Heart right ventricle (tissue), 16 donors: ENCODE measurements around the gene SV2A. TPM values are rescaled to one million over a fixed set of nuclear protein-coding genes. Genes with fewer than 3 reads are reported as not detected.

Source experiments
- ATAC-seq, 8 donors: fragments of 200-7000 bp; cut with Tn5 transposase; one replicate each; pipeline ENCODE4 v1.9.1; 2020; ENCODE audit warnings: mild to moderate bottlenecking in 8 of 8, moderate library complexity in 8 of 8, moderate number of reproducible peaks in 1 of 8
- DNase-seq, 2 donors: peaks; one replicate each; pipeline ENCODE4 v3.0.0-alpha.2; 2020
- H3K27ac ChIP-seq, 10 donors: fragments of 200-600 bp; sonication (generic) in 2 of 10; one replicate each; pipeline versions ENCODE4 v1.5.0 to v1.8.0; 2020 to 2022; ENCODE audit warnings: mild to moderate bottlenecking in 3 of 10
- H3K27me3 ChIP-seq, 7 donors: fragments of 200-600 bp; one replicate each; pipeline ENCODE4 v1.8.0; 2021 to 2022; ENCODE audit warnings: mild to moderate bottlenecking in 2 of 7
- H3K36me3 ChIP-seq, 9 donors: fragments of 200-600 bp; sonication (generic) in 1 of 9; one replicate each; pipeline versions ENCODE4 v1.5.0 to v1.8.0; 2020 to 2022; ENCODE audit warnings: mild to moderate bottlenecking in 2 of 9
- H3K4me1 ChIP-seq, 9 donors: fragments of 200-600 bp; sonication (generic) in 1 of 9; one replicate each; pipeline versions ENCODE4 v1.5.0 to v1.8.0; 2020 to 2022; ENCODE audit warnings: mild to moderate bottlenecking in 4 of 9
- H3K4me3 ChIP-seq, 10 donors: fragments of 200-600 bp; sonication (generic) in 2 of 10; one replicate each; pipeline versions ENCODE4 v1.5.0 to v1.8.0; 2020 to 2022; ENCODE audit warnings: mild to moderate bottlenecking in 7 of 10, moderate library complexity in 2 of 10
- H3K9me3 ChIP-seq, 11 donors: fragments of 200-600 bp in 10 of 11; sonication (generic) in 2 of 11; one replicate each; pipeline versions ENCODE4 v1.5.0 to v1.8.0; 2013 to 2022; ENCODE audit warnings: mild to moderate bottlenecking in 2 of 11, control low read depth in 1 of 11, moderate library complexity in 1 of 11
- WGBS, 2 donors: extraction: QIAGEN DNeasy Blood & Tissue Kit; methylation state at CpG; one replicate each; pipeline ENCODE4 v1.1.7; 2013; ENCODE audit warnings: inconsistent platforms in 1 of 2; 5-methylcytosine and 5-hydroxymethylcytosine counted together
- intact Hi-C, 10 donors: fragments of 100-400 bp; cut with DNase I; formaldehyde crosslinking; loops; one replicate each; pipeline versions ENCODE4 v1.11.1 to v1.14.2; 2022
- polyA plus RNA-seq, 2 donors: library from polyadenylated mRNA; stranded (reverse); fragments of 200-250 nt; gene quantifications; one replicate each; pipeline ENCODE4 v1.2.3, GENCODE V29; 2013
- total RNA-seq, 10 donors: library from RNA; stranded (reverse); fragmentation: NEBNext Ultra II Directional in 3 of 10; extraction: Animal tissue kit (Norgen Biotek cat#: 25700) in 3 of 10; gene quantifications; one replicate each; pipeline versions ENCODE4 v1.2.1 to v1.2.4, GENCODE V29; 2021 to 2023
- TF ChIP-seq, protein P1 (sequence below), 9 donors: fragments of 200-600 bp; sonication (generic) in 2 of 9; IDR thresholded peaks; one replicate each; pipeline versions ENCODE4 v1.5.0 to v1.8.0; 2021 to 2022; ENCODE audit warnings: antibody characterized with exemption in 9 of 9, mild to moderate bottlenecking in 5 of 9, moderate library complexity in 1 of 9
- donor health status: Arrhythmogenic right ventricular cardiomyopathy.
- donor health status: ischemic (EF 13 %, LVEDD 7.1; RV severe dilation, severe dysfunction).
- donor health status: healthy with polysubstance abuse.
- donor health status: DM: no; HTN: yes; CAD: no.
- donor health status: DM: no; HTN: no; CAD: no.
- donor health status: ischemic (EF 25% LVEDD 6.9; RV normal size, moderate dysfunction).
- donor health status: ischemic (EF 25% LVEDD 5.7; RV mildly dilated, moderate dysfunction).
- donor health status: healthy.
- donor health status: DM: yes; HTN: yes; CAD: no.
- donor health status: Ischemic cardiomyopathy.
- donor health status: ischemic (EF 35%, LVEDD 5.7; RV mildly dilated, moderate dysfunction).
- donor health status: nonischemic (EF 11% LVEDD 7.7; RV severe dilation, severe dysfunction).
- donor health status: DM: yes; HTN: yes; CAD: no.
- donor health status: PGD.
- donor health status: ischemic (EF 29% LVEDD 5.4; RV normal size, mild dysfunction).
- donor health status: nonischemic (EF 23%, LVEDD 6.1; RV moderate dilation, normal function).

The SV2A gene
- total and polyA plus RNA-seq, 12 donors = 0.14 to 0.68 (median 0.37) TPM

DNA sequence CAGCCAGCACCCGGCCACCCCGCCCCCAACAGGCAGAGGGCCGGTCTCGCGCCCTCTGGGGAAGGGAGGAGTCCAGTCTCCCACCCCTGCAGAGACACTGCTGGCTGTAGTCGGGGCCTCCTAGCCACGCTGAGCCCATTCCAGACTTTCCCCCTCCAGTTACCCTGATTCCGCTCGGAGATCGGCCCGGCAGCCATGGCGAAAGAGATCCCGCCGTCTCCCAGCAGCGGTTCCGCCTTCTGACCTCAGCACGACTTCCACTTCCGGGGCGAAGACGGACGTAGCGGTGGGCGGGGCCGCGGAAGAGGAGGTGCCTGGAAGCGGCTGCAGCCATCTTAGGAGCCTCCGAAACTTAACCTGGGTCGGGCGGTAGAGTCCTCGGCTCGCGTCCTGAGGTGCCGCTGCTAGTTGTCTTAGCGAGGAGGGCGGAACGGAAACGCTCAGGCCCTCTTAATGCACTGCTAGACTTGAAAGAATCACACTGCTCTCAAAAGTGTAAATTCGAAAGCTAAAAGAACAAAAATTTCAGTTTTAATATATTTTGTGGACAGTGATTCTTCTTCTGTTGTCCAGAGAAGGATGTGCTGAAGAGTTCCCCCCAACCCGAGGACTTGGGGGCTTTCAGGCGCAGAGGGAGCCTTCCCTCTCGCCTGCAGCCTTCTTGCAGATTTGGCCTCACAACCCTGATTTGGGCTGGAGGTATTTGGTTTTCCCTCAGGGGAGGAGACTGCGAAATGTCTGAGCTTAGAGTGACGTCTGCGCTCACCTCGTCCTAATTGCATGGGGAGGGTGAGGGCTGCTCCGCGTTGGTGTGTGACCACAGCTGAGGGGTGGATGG, 10.1 kb upstream of the SV2A start, which contains the start of gene SF3B4:
Gene SF3B4 (minus strand): TSS at position 241 of the 838 bp plus-strand sequence. CDS start 44 bp downstream, at position 197.
- 0% methylated on average over 47 of the region's 47 CpGs for whole genome bisulfite sequencing, 2 donors
- ATAC-seq (peak; percentile 97 to 100 (median 99)), DNase-seq (peak; percentile 95 to 97)
- Histone ChIP-seq H3K4me3 (peak within 1 kb of the TSS; percentile 69 to 98 (median 88)), H3K36me3 (peaks cover 0 to 67% (median 37%) of the 10 kb centered on the region in 9 donors), H3K27me3 (no peaks in the 10 kb centered on the region), H3K9me3 (no peaks in the 10 kb centered on the region), H3K27ac (peak within 1 kb of the TSS; percentile 91 to 98 (median 96)), H3K4me1 (peaks cover 5 to 51% (median 33%) of the 10 kb centered on the region in 9 donors)
- intact Hi-C loops = loop anchor here in 3 of 10 donors (2.0 to 5.0 kb wide), 2 partner anchors 35 to 39 kb away; no protein-coding TSS in a partner anchor
- TF ChIP-seq, protein P1, sequence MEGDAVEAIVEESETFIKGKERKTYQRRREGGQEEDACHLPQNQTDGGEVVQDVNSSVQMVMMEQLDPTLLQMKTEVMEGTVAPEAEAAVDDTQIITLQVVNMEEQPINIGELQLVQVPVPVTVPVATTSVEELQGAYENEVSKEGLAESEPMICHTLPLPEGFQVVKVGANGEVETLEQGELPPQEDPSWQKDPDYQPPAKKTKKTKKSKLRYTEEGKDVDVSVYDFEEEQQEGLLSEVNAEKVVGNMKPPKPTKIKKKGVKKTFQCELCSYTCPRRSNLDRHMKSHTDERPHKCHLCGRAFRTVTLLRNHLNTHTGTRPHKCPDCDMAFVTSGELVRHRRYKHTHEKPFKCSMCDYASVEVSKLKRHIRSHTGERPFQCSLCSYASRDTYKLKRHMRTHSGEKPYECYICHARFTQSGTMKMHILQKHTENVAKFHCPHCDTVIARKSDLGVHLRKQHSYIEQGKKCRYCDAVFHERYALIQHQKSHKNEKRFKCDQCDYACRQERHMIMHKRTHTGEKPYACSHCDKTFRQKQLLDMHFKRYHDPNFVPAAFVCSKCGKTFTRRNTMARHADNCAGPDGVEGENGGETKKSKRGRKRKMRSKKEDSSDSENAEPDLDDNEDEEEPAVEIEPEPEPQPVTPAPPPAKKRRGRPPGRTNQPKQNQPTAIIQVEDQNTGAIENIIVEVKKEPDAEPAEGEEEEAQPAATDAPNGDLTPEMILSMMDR (IDR thresholded peaks at IDR 0.05) = peak in 2 of 9 donors; percentile 24 to 29

DNA sequence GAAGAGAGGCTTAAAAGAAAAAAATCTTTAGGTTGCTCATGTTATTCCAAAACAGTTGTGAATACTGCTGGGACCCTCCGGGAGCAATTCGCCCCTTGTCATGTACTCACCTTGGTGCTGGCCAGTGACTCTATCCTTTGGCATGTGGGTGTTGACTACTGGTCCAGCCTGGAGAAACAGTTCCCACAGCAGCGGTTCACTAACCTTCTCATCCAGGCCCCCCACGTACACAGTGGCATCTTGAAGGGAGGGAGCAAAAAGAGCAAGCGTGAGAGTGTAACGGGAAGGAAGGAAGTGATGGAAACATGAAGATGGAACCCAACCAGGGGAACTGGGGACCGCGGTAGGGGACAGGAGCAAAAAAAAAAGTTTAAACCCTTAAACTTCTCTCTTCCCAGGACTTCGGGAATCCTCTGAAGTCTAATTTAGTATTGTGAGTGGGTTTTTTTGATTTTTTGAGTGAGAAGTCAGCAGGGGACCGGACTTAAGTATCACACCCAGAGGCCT, 9.5 kb upstream of the SV2A start:
- TF ChIP-seq, protein P1 (IDR thresholded peaks at IDR 0.05) = no peak
- H3K9me3 ChIP-seq = no peaks in the 10 kb centered on the region
- DNase-seq (no peak), ATAC-seq (no peak)
- intact Hi-C loops = loop anchor here in 3 of 10 donors (2.0 to 5.0 kb wide), 2 partner anchors 35 to 38 kb away; no protein-coding TSS in a partner anchor
- H3K4me3 ChIP-seq = peak overlapping the region; percentile 69 to 98 (median 88)
- peak overlapping the region; percentile 91 to 98 (median 96) for H3K27ac ChIP-seq
- H3K27me3 ChIP-seq = no peaks in the 10 kb centered on the region
- H3K36me3 ChIP-seq = peaks cover 0 to 71% (median 44%) of the 10 kb centered on the region in 9 donors
- peaks cover 5 to 51% (median 33%) of the 10 kb centered on the region in 9 donors for H3K4me1 ChIP-seq
- whole genome bisulfite sequencing, 2 donors = 1 to 2% methylated on average over 10 of the region's 10 CpGs

DNA sequence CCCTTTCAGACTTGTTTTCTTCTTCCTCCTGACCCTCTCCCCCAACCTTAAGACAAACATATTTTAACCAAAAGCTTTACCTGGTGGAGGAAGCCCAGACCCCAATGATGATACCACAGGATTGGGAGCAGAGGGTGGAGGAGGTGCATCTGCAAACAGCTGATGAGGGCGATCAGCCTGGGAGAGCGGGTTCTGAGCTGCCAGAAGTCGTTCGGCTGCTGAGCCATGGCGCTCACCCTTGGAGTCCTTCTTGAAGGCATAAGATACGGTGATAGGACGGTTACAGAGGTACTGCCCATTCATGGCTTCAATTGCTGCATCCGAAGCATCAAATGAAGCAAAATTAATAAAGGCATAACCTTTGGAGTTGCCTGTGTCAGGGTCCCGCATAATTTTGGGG, 8.7 kb upstream of the SV2A start:
- no peak for DNase-seq
- no peak for ATAC-seq
- Histone ChIP-seq H3K4me3 (peak overlapping the region in 6 of 10 donors; percentile 69 to 98 (median 88)), H3K9me3 (no peaks in the 10 kb centered on the region), H3K27me3 (no peaks in the 10 kb centered on the region), H3K36me3 (peaks cover 0 to 71% (median 44%) of the 10 kb centered on the region in 9 donors), H3K4me1 (peaks cover 5 to 51% (median 33%) of the 10 kb centered on the region in 9 donors), H3K27ac (no peak overlapping the region)
- TF ChIP-seq, protein P1 (IDR thresholded peaks at IDR 0.05) = no peak
- intact Hi-C loops = loop anchor here in 3 of 10 donors (2.0 to 5.0 kb wide), 2 partner anchors 34 to 37 kb away; no protein-coding TSS in a partner anchor
- 91 to 93% methylated on average over 9 of the region's 9 CpGs for WGBS, 2 donors

DNA sequence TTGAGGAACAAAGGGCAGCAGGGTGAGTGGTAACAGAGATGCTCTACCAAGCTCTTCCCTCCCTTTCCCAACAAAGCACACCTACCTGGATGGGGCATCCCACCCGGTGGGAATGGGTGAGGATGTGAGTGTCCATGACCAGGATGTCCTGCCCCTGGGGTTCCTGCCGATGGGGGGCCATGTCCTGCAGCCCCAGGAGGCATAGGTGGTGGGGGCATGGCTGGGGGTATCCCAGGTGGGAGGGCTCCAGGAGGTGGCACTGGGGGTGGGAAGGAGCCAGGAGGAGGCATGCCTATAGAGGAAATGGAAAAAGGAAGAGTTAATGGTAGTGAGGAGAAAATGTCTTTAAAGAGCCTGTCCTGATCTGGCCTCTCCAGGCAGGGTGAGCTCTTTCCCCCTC, 8.1 kb upstream of the SV2A start:
- ATAC-seq (no peak), DNase-seq (no peak)
- intact Hi-C loops = loop anchor here in 3 of 10 donors (2.0 to 5.0 kb wide), 2 partner anchors 33 to 37 kb away; no protein-coding TSS in a partner anchor
- no peaks in the 10 kb centered on the region for H3K9me3 ChIP-seq
- TF ChIP-seq, protein P1 (IDR thresholded peaks at IDR 0.05) = no peak
- peak overlapping the region in 1 of 10 donors; percentile 98 for H3K4me3 ChIP-seq
- no peak overlapping the region for H3K27ac ChIP-seq
- WGBS, 2 donors = 78 to 93% methylated on average over 2 of the region's 2 CpGs
- H3K36me3 ChIP-seq = peaks cover 0 to 68% (median 44%) of the 10 kb centered on the region in 9 donors
- H3K27me3 ChIP-seq = no peaks in the 10 kb centered on the region
- peaks cover 5 to 51% (median 33%) of the 10 kb centered on the region in 9 donors for H3K4me1 ChIP-seq
